NCI-H345 treated with DMSO at 0.1 percent for 48 hours (cell line): ENCODE results near the gene PLPPR4.
"Not testable (repeated sequence)": the region's sequence is repeated elsewhere in the genome, so short reads cannot be mapped to it uniquely, and the experiment has no call there.

Source experiments
- DNase-seq: peaks from one replicate; lab custom pipeline; 2025; ENCODE audit not compliant: unreplicated experiment; lab: John Stamatoyannopoulos, UW

The PLPPR4 gene

DNA sequence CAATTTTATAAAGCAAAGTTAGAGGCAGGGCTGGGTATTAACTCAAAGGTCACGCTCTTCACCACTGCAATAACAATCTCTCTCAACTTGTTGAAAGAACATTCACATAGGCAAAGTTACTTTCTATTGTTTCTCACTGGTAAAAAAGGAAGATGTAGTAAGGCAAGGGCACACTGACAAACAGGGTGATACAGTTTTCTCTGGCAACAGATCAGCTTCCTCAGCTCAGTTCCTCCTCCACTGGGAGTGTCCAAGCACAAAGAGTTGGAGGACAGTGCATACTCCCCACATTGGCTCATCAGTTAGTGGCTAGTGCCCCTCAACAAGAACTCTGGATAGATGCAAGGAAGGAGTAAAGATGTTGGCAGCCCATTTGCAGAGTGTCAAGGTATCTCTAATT lies 3.7 kb downstream of the PLPPR4 start:
- DNase-seq: no peak

DNA sequence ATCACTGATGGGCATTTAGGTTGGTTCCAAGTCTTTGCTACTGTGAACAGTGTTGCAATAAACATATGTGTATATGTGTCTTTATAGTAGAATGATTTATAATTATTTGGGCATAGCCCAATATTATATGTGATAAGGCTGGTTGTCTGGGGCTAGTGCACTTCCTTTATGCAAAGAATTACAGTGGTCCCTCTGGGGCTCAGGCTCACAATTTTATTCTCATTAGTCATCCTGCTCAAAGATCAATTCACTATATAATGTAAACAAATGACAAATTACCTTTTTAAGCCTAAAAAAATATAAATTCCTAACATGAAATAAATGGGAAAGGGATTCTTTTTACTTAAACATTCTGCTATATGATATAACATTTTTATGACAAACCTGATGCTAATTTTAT lies 5.0 kb downstream of the PLPPR4 start:
- DNase-seq: no peak

- no peak for DNase-seq
Measured at GRCh38 chr1:99270646-99271045, 6.4 kb downstream of the PLPPR4 start.

DNA sequence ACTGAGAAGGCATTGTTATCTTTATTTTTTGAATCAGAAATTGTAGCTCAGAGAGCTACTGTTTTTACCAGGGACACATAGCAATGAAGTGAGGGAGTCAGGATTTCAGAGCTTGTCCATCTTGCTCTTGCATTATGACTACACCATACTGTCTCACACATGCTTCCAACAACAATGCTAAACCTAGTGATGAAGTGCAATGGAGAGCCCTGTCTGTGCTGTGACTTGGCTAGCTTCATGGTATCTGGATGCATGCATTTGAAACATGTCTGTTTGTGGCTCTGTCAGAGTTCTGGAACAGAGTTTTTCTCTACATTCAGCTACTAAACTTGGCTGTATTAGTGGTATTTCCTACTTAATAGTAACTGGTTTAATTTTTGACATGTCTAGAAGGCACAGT lies 7.0 kb downstream of the PLPPR4 start:
- no peak for DNase-seq

DNA sequence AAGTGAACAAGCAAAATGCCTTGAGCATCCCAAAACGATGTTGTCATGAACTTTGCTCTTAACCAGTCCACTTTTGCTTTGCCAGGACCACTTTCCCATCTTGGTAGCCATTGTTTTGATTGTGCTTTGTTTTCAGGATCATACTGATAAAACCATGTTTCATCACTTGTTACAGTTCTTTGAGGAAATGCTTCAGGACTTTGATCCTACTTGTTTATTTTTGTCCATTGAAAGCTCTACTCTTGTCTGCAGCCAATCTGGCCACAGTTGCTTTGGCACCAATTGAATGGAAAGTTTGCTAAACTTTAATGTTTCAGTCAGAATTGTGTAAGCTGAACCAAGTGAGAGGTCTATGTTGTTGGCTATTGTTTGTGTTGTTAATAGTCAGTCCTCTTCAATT lies 12.8 kb downstream of the PLPPR4 start:
- no peak for DNase-seq

DNA sequence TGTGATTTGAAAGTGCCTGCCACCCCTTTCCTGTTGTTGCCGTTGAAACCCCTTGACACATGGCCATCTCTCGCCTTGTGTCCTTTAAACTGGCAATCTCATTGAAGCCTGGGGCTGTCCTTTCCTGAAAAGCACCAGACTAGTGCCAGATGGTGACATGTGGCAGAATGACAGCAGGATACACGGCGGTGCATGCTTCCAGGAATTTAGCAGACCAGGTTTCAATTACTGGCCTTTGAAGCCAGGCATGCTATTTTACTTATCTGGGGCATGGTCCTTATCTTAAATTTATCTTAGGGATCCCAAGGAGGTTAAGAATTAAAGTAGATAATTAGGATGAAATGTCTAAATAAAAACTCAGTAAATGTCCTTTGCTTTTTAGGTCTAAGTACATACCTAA lies 15.2 kb downstream of the PLPPR4 start:
- DNase-seq: no peak

DNA sequence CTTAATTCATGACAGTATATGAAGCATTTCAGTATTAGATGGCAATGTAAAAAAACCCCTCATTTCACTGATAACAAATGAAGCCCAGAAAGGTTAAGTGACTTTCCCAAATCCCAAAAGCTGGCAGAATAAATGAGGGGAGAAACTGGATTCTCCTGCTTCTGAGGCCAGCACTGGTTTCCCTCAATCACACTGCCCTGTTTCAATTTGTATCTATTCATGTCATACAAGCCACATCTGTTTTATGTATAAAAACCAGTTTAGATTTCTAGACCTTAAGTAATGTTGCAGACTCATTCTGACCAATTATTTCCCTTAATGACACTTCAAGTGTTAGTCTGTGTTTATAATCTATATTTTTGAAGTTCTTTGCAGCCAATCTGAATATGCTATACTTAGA lies 16.8 kb downstream of the PLPPR4 start:
- DNase-seq: no peak

DNA sequence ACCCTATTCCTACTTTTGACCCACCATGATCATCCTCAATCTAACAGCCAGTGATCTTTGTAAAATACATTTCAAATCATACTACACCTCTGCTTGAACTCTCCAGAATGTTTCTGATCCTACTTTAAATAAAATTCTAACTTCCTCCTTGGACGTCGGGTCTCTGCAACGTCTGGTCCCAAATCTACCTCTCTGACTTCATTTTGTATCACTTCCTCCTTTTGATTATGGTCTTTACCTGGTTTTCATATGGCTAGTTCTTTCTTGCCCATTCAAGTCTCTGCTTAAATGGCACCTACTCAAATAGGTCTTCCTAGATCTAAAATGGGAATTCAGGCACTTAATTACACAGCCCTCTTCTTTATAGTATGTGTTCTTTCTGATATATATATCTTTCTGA lies 18.2 kb downstream of the PLPPR4 start:
- no peak for DNase-seq

- DNase-seq: not testable (repeated sequence)
Measured at GRCh38 chr1:99283521-99283920, 19.2 kb downstream of the PLPPR4 start.

DNA sequence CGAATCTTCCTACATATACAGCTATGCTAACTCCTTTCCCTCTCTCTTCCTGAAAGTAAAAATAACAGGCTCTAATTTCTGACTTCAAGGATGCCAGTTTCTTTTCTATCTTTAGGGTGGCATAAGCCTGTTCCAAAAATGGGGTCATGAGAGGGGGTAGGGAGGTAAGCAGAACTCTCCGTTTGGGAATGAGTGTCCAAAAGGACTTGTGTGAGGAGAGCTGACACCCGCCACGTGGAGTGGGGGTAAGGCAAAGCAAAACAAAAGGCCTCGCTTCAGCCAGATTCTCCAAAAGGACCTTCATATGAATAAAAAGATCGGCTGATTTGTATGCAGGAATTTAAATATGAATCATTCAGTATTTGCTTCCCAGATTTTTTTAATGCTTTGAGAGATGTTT lies 28.6 kb downstream of the PLPPR4 start:
- DNase-seq: no peak

- no peak for DNase-seq
Measured at GRCh38 chr1:99297923-99298322, 33.6 kb downstream of the PLPPR4 start.

DNA sequence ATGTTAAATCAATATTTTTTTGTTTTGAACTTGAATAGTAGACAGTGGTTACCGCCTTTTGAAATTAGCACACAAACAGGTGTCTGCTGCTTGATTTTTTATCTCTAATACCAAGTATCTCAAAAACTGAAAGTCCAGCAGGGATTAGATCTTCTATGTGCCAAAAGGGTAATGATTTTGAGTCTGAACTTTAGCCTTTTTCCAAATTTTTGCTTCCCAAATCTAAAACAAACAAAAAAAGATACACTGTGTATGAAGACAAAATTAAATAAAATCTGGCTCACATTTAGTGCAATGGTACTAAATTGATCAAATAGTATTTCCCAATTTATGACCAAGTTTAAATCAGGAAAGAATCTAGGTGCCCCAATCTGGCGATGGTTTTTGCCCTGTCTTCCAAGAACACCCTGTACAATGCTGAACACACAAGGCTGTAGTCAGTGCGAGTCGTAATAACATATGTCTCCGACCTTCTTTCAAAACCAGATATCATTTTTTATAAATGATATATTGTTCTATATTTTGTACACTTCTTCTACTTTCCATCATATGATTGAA lies 40.5 kb downstream of the PLPPR4 start:
- DNase-seq: no peak

- DNase-seq: no peak
Measured at GRCh38 chr1:99305626-99306025, 41.3 kb downstream of the PLPPR4 start.

- no peak for DNase-seq
Measured at GRCh38 chr1:99306056-99306455, 41.8 kb downstream of the PLPPR4 start.

DNA sequence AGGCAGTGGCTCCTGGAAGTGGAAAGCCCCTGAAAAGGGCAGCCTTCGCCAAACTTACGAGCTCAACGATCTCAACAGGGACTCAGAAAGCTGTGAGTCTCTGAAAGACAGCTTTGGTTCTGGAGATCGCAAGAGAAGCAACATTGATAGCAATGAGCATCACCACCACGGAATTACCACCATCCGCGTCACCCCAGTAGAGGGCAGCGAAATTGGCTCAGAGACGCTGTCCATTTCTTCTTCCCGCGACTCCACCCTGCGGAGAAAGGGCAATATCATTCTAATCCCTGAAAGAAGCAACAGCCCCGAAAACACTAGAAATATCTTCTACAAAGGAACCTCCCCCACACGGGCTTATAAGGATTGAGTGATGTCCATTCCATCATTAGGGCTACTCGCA lies 42.4 kb downstream of the PLPPR4 start:
- DNase-seq: no peak

GRCh38 chr1:99315305-99315704 lies 51.0 kb downstream of the PLPPR4 start:
- DNase-seq: no peak

GRCh38 chr1:99326215-99326949 lies 62.1 kb downstream of the PLPPR4 start:
- DNase-seq: peak; percentile 34

- DNase-seq: peak; percentile 14
Measured at GRCh38 chr1:99327357-99327756, 63.1 kb downstream of the PLPPR4 start.

- no peak for DNase-seq
Measured at GRCh38 chr1:99328171-99328570, 63.9 kb downstream of the PLPPR4 start.

DNA sequence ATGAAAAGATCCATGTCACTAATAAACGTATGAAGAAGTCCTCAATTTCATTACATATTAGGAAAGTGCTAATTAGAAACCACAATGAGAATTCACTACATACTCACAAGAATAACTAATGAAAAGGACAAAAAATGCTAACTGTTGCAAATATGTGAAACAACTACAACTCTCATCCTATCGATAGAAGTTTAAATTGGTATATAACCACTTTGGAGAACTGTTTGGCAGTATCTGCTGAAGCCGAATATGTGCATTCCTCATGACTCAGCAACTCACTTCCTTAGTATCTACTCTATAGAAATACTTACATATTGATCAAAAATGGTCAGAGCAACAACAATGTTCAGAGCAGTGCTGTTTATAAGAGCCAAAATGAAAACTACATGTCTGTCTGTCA lies 66.8 kb downstream of the PLPPR4 start:
- no peak for DNase-seq

DNA sequence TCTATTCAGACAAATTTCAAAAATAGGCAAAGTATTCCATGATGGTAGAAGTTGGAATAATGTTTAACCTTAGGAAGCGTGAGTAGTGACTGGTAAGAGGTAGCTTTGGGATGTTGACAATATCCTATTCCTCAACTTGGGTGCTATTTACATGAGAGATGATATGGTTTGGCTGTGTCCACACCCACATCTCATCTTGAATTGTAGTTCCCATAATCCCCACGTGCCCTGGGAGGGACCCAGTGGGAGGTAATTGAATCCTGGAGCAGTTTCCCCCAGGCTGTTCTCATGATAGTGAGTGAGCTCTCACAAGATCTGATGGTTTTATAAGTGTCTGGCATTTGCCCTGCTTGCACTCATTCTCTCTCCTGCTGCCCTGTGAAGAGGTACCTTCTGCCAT lies 67.3 kb downstream of the PLPPR4 start:
- no peak for DNase-seq

GRCh38 chr1:99332561-99332960 lies 68.3 kb downstream of the PLPPR4 start:
- DNase-seq: no peak

DNA sequence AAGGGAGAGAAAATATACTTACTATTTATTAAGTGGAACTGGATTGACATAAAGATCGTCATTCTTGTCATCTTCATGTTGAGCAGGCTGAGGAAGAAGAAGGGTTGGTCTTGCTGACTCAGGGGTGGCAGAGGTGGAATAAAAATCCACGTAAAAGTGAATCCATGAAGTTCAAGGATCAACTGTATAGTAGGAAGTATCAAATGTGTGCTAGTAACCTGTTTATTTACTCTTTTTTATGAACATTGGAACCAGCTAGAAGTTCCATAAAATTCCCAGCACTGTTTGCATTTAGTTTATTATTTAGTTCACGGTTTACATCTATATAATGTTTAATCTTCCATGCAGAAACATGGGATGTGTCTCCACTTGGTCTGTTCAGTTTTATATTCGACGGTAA lies 70.7 kb downstream of the PLPPR4 start:
- no peak for DNase-seq
